GM18508 (cell line): ENCODE data around the gene KRTAP10-4.
"Not testable (repeated sequence)": the region's sequence is repeated elsewhere in the genome, so short reads cannot be mapped to it uniquely, and the experiment has no call there.

Experiments
- ATAC-seq: cut with Tn5 transposase; IDR thresholded peaks from one replicate; pipeline ENCODE4 v1.9.1; 2021; ENCODE audit warnings: moderate number of reproducible peaks; ENCODE audit not compliant: insufficient read depth, unreplicated experiment

Gene KRTAP10-4

DNA sequence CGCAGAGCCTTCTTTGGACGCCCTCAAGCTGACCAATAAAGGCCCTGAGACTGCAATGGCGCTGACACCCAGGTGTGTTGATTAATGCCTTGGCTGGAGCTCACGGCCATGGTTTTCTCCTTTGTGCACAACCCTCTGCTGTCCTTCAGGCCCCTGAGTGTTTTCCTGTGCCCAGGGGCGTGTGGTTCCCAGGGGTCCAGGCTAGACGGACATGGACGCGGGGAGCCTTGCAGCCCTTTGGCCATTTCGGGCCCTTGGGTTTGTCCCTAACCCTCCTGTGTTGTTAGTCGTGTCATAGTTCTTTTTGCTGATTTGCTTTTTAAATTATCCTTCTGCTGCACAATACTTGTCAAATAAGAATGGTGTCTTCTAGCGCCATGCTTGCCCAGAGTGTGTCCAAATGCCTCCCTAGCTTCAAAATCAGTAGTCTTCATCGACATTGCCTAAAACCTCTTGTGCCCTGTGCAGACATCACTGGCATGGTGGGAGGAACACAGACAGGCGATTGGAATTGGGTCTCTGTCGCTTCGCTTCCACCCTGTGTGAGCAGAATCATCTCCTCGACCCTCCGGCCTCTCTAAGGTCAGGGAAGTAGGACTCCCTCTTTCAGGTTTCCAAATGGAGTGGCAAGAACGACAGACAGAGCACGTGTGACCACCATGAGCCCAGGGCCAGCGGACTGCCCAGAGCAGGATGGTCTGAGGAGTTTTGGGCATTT is 1.9 kb downstream of the KRTAP10-4 start:
- ATAC-seq = no peak

GRCh38 chr21:44576025-44576420 is 2.5 kb downstream of the KRTAP10-4 start:
- ATAC-seq = no peak

- ATAC-seq = no peak
These were observed 5.0 kb downstream of the KRTAP10-4 start for GRCh38 chr21:44578371-44579055.

GRCh38 chr21:44579056-44579832 is 5.7 kb downstream of the KRTAP10-4 start:
- no peak for ATAC-seq

DNA sequence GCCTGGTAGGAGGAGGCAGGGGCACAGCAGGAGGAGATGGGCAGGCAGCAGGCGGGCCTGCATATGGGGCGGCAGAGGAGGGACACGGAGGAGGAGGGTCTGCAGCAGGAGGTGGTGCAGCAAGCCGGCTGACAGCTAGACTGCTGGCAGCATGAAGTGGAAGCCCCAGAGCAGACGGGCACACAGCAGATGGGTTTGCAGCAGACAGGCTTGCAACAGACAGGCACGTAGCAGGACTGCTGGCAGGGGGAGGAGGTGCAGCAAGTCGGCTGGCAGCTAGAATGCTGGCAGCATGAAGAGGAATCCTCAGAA is 6.3 kb downstream of the KRTAP10-4 start:
- no peak for ATAC-seq

- ATAC-seq = not testable (repeated sequence)
These were observed 6.8 kb downstream of the KRTAP10-4 start, which contains the start of gene KRTAP10-5 for GRCh38 chr21:44580231-44580821. Gene KRTAP10-5 (minus strand): TSS chr21:44580604. CDS start chr21:44580578, 26 bp downstream.

- no peak for ATAC-seq
These were observed 7.6 kb downstream of the KRTAP10-4 start for GRCh38 chr21:44581158-44581557.

DNA sequence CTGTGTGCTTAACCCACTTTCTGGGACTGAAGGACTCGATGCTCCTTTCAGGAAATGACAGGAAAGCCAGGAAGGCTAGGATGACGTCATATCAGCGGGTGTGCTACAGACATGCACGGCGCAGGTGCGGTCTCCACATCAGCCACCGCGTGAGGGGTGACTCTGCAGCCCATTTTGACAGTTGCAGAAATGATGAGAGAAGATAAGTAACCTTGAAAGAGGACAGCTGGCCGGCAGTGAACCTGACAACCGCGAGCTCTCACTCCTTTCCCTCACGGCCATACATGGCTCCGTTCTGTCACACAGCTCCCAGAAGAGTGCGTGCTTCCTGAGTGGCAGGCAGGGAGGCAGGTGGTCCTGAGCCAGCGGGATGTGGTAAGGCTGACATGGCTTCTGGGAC is 8.5 kb downstream of the KRTAP10-4 start:
- ATAC-seq = no peak

- ATAC-seq = no peak
These were observed 9.7 kb downstream of the KRTAP10-4 start for GRCh38 chr21:44583089-44583799.

DNA sequence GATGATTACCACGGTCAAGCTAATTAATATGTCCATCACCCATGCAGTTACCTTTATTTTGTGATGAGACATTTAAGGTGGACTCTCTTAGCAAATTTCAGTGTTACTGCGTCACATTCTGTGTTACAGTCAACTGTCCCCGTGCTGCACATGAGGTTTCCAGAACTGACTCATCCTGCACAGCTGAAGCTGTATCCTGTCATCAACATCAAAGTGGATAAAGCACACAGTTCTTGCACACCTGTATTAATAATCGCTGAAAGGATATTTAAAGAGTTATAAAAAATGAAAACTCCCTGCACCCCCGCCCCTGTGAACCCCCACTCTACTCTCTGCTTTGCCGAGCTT is 10.2 kb downstream of the KRTAP10-4 start:
- ATAC-seq = no peak

DNA sequence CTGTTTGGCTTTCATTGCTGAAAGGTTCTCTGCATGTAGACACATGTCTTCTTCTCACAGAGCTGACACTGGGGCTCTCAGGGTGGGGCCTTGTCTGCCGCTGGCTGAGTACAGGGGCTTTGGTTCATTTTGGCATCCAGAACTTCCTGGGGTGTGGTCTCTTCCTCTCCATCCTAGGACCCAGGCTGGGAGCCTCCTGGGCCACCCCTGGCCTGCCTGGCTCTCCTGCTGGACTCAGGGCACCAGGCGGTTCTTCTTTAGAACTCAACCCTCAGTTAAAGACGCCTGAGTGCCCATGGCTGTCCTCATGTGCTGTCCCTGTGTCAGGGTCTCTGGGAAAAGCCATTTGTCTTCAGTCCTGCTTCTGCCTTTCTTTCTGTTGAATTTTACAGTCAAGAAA is 12.4 kb downstream of the KRTAP10-4 start:
- no peak for ATAC-seq

DNA sequence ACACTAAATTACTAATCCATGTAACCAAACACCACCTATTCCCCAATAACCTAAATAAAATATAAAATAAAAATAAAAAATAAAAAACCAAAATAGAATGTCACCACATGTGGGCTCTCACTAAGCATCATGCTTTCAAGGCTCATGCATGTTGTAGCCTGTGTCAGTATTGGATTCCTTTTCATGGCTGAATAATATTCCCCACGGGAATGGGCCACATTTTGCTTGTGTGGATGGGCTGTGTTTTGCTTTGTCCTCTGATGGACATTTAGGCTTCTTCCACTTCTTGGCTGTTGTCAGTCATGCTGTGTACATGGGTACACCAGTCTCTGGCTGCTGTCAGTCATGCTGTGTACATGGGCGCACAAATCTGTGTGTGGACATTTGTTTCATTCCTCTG is 15.6 kb downstream of the KRTAP10-4 start:
- ATAC-seq = no peak

GRCh38 chr21:44589586-44590305 is 16.2 kb downstream of the KRTAP10-4 start:
- ATAC-seq = no peak

GRCh38 chr21:44590311-44590721 is 16.8 kb downstream of the KRTAP10-4 start:
- no peak for ATAC-seq

DNA sequence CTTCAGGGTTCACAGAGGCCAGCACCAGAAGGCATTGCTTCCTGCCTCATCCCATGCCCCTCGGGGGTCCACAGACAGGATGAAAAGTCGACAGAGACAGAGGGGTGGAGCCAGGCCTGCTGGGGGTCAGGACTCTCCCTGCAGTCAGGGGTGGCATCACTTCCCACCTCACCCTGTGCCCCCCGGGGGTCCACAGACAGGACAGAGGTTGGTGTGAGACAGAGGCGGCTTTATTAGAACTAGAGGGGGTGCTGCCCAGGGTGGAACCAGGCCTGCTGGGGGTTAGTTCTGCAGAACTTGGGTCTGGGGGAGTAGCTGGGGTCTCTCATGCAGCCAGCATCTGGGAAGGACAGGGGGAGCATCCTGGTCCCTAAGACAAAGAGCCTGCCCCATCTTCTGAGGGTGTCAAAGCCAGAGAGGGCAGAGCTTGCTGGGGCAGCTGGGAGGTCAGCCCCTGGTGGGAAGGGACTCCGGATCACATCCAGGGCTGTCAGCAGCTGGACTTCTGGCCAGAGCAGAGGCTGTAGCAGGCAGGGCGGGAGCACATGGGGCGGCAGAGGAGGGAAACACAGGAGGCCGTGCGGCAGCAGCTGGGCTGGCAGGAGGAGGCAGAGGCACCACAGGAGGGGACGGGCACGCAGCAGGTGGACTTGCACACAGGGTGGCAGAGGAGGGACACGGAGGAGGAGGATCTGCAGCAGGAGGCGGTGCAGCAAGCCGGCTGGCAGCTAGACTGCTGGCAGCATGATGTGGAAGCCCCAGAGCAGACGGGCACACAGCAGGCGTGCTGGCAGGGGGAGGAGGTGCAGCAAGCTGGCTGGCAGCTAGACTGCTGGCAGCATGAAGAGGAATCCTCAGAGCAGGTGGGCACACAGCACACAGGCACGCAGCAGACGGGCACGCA is 17.6 kb downstream of the KRTAP10-4 start:
- ATAC-seq = not testable (repeated sequence)

DNA sequence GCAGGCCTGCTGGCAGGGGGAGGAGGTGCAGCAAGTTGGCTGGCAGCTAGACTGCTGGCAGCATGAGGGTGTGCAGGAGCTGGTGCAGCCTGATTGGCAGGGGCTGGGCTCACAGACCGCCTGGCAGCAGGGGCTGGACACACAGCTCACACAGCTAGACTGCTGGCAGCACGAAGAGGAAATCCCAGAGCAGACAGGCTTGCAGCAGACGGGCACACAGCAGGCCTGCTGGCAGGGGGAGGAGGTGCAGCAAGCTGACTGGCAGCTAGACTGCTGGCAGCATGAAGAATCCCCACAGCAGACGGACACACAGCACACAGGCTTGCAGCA is 18.2 kb downstream of the KRTAP10-4 start:
- not testable (repeated sequence) for ATAC-seq

GRCh38 chr21:44592446-44593311 is 19.1 kb downstream of the KRTAP10-4 start, which contains the start of gene KRTAP10-6:
Gene KRTAP10-6 (minus strand): TSS chr21:44592505. CDS start chr21:44592484, 21 bp downstream.
- ATAC-seq = no peak
